ENCODE results near the gene TRIML1.

DNA sequence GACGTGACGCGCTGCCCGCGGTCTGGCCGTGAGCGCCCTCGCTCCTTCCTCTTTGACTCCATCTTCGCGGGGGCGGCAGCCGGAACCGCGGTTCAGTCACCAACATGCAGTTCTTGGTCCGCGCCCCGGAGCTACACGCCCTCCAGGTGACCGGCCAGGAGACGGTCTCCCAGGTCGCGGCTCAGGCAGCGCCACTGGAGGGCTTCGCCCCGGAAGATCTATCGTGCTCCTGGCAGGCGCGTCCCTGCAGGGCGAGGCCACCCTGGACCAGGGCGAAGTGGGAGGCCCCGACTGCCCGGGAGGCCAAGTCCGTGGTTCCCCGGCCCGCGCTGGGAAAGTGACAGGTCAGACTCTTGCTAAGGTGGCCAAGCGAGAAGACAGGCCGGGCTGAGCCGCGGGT is 32.8 kb upstream of the TRIML1 start:
- TF ChIP-seq CTCF (IDR thresholded peaks at IDR 0.05) = no peak
- no peak for TF ChIP-seq POLR2A (IDR thresholded peaks at IDR 0.05; ENCODE audit: low read depth)
